Natural killer cell (primary cell): ENCODE measurements around the gene CHCT1. TPM values are rescaled to one million over a fixed set of nuclear protein-coding genes. Genes with fewer than 3 reads are reported as not detected.

ENCODE experiments used
- ATAC-seq, 3 donors: fragments of 150-1000 bp in 2 of 3; fragments of 200-7000 bp in 1 of 3; cut with Tn5 transposase; 1 replicate in 1 of 3; 2 replicates in 2 of 3; pipeline ENCODE4 v1.10.0; 2021; ENCODE audit warnings: mild to moderate bottlenecking in 2 of 3, moderate library complexity in 2 of 3
- DNase-seq, 2 donors: peaks; one replicate each; pipeline versions ENCODE4 v3.0.0 to v3.0.0-alpha.2; 2013 to 2021; ENCODE audit warnings: mixed read lengths in 1 of 2
- H3K27ac ChIP-seq: one replicate; pipeline ENCODE4 v1.5.1; 2013; ENCODE audit warnings: mild to moderate bottlenecking, low read length
- H3K27me3 ChIP-seq: one replicate; pipeline ENCODE4 v1.6.1; 2013; ENCODE audit warnings: low read length; ENCODE audit not compliant: control insufficient read depth, insufficient read depth
- H3K36me3 ChIP-seq: one replicate; pipeline ENCODE4 v1.6.1; 2013; ENCODE audit warnings: low read length; ENCODE audit not compliant: control insufficient read depth, insufficient read depth
- H3K4me1 ChIP-seq: one replicate; pipeline ENCODE4 v1.6.1; 2013; ENCODE audit warnings: low read length; ENCODE audit not compliant: control insufficient read depth, insufficient read depth
- H3K4me3 ChIP-seq: one replicate; pipeline ENCODE4 v1.5.1; 2013; ENCODE audit warnings: low read length
- H3K9me3 ChIP-seq: one replicate; pipeline ENCODE4 v1.6.1; 2013; ENCODE audit warnings: low read length; ENCODE audit not compliant: control insufficient read depth, insufficient read depth
- H3K27ac Mint-ChIP-seq, 2 donors: one replicate each; pipeline ENCODE4 v1.8.0; 2022; ENCODE audit warnings: mild to moderate bottlenecking in 2 of 2, mixed read lengths in 2 of 2, moderate library complexity in 1 of 2
- H3K27me3 Mint-ChIP-seq, 2 donors: one replicate each; pipeline ENCODE4 v1.8.0; 2022; ENCODE audit warnings: low read depth in 2 of 2, mixed read lengths in 2 of 2
- H3K36me3 Mint-ChIP-seq: one replicate; pipeline ENCODE4 v1.8.0; 2022; ENCODE audit warnings: mixed read lengths
- H3K4me1 Mint-ChIP-seq, 2 donors: one replicate each; pipeline ENCODE4 v1.8.0; 2022; ENCODE audit warnings: mixed read lengths in 2 of 2
- H3K4me3 Mint-ChIP-seq: one replicate; pipeline ENCODE4 v1.8.0; 2022; ENCODE audit warnings: mild to moderate bottlenecking, moderate library complexity, mixed read lengths
- H3K9me3 Mint-ChIP-seq, 2 donors: one replicate each; pipeline ENCODE4 v1.8.0; 2022; ENCODE audit warnings: mixed read lengths in 2 of 2
- WGBS: methylation state at CpG from one replicate; pipeline ENCODE4 v1.1.7; 2013; ENCODE audit warnings: missing lambda C conversion rate; ENCODE audit not compliant: insufficient coverage; 5-methylcytosine and 5-hydroxymethylcytosine counted together
- intact Hi-C: fragments of 100-400 bp; cut with micrococcal nuclease; formaldehyde crosslinking; loops from one replicate; pipeline ENCODE4 v1.14.2; 2022
- total RNA-seq, 4 donors: library from RNA; stranded (reverse); fragments of 120-200 nt in 1 of 4; gene quantifications; one replicate each; pipeline versions ENCODE4 v1.2.3 to v1.2.4, GENCODE V29; 2013 to 2022
- TF ChIP-seq, protein P1 (sequence below): fragments of 200-600 bp; IDR thresholded peaks from one replicate; pipeline ENCODE4 v1.8.0; 2022; ENCODE audit warnings: antibody characterized with exemption

CHCT1 gene
- total RNA-seq, 3 donors from 2014 or later (not counting 1 experiment from before 2014, with no cell fraction given), result not detected

DNA sequence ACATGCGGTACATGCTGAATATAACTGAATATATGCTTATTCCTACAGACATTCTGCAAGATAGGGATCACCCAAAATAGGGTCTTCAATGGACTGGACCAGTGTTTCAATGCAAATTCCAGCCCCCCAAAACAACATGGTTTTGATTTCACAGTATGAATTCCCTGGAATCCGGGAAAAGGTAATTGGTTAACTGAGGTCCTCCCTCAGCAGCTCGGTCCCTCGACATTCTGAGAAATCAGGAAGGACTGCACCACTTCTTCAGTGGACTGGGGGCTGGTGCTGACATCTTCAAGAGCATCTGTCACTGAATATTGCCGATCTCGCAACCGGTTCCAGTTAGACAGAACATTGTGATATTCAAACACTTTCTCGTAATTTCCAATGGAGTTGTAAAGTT lies 25.1 kb downstream of the CHCT1 start:
- Histone ChIP-seq H3K4me1 (no peaks in the 10 kb centered on the region), H3K36me3 (peaks cover 46% of the 10 kb centered on the region), H3K4me3 (no peak overlapping the region), H3K9me3 (no peaks in the 10 kb centered on the region), H3K27me3 (no peaks in the 10 kb centered on the region), H3K27ac (no peak overlapping the region)
- no peaks in the 10 kb centered on the region for H3K27me3 Mint-ChIP-seq
- no peak for DNase-seq
- intact Hi-C loops, result no loop called here
- H3K4me1 Mint-ChIP-seq, result no peaks in the 10 kb centered on the region
- H3K4me3 Mint-ChIP-seq, result no peak overlapping the region
- H3K27ac Mint-ChIP-seq, result no peak overlapping the region
- peaks cover 16% of the 10 kb centered on the region for H3K36me3 Mint-ChIP-seq
- H3K9me3 Mint-ChIP-seq, result no peaks in the 10 kb centered on the region
- WGBS, result 95% methylated on average over 7 of the region's 8 CpGs
- TF ChIP-seq, protein P1, sequence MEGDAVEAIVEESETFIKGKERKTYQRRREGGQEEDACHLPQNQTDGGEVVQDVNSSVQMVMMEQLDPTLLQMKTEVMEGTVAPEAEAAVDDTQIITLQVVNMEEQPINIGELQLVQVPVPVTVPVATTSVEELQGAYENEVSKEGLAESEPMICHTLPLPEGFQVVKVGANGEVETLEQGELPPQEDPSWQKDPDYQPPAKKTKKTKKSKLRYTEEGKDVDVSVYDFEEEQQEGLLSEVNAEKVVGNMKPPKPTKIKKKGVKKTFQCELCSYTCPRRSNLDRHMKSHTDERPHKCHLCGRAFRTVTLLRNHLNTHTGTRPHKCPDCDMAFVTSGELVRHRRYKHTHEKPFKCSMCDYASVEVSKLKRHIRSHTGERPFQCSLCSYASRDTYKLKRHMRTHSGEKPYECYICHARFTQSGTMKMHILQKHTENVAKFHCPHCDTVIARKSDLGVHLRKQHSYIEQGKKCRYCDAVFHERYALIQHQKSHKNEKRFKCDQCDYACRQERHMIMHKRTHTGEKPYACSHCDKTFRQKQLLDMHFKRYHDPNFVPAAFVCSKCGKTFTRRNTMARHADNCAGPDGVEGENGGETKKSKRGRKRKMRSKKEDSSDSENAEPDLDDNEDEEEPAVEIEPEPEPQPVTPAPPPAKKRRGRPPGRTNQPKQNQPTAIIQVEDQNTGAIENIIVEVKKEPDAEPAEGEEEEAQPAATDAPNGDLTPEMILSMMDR, result no peak
- ATAC-seq, result no peak

DNA sequence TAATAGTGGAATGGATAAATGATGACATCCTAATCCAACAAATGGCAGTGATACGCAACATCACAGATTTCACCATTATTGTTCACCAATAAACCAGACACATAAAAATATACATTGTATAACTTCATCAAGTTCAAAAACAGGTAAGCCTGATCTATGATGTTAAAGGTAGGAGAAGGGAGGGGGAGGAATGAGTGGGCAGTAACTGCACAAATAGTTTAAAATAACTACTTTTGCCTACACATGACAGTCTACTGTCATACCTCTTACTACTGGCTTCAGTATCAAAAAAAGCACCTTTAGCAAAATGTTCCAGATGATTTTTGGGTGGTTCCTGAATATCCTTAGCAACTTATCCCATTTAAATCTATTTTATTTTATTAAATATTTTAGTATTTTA lies 28.8 kb downstream of the CHCT1 start:
- Mint-ChIP-seq H3K9me3 (no peaks in the 10 kb centered on the region), H3K36me3 (peaks cover 16% of the 10 kb centered on the region), H3K27me3 (no peaks in the 10 kb centered on the region), H3K27ac (no peak overlapping the region), H3K4me1 (no peaks in the 10 kb centered on the region), H3K4me3 (no peak overlapping the region)
- Histone ChIP-seq H3K4me1 (no peaks in the 10 kb centered on the region), H3K9me3 (no peaks in the 10 kb centered on the region), H3K27ac (no peak overlapping the region), H3K27me3 (no peaks in the 10 kb centered on the region), H3K4me3 (no peak overlapping the region), H3K36me3 (peaks cover 61% of the 10 kb centered on the region)
- WGBS, result no CpG with 5 or more reads among the region's 1 CpG
- no peak for ATAC-seq
- intact Hi-C loops, result no loop called here
- no peak for DNase-seq
- TF ChIP-seq, protein P1, result no peak

DNA sequence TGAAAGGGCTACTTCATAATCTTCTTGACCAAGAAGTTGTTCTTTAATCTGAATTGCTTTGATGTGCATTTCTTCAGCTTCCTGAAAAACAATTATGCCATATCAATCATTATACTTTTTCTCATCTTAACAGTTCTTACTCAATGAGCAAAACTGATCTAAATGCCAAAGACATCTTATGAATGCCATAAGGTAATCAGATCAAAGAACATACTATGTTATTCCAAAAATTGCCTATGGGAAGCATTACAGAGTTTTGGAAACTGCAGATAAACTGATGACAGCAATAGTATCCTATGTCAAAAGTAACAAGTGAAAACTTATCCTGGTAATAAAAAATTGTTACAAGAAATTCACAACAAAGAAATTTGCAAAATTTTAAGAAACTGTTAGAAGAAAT lies 29.7 kb downstream of the CHCT1 start:
- TF ChIP-seq, protein P1, result no peak
- Histone ChIP-seq H3K4me3 (no peak overlapping the region), H3K36me3 (peaks cover 59% of the 10 kb centered on the region), H3K27me3 (no peaks in the 10 kb centered on the region), H3K4me1 (no peaks in the 10 kb centered on the region), H3K27ac (no peak overlapping the region), H3K9me3 (no peaks in the 10 kb centered on the region)
- Mint-ChIP-seq H3K9me3 (no peaks in the 10 kb centered on the region), H3K27ac (no peak overlapping the region), H3K4me3 (no peak overlapping the region), H3K4me1 (peaks cover 0 to 6% of the 10 kb centered on the region in 2 donors), H3K27me3 (no peaks in the 10 kb centered on the region), H3K36me3 (peaks cover 15% of the 10 kb centered on the region)
- no peak for ATAC-seq
- no peak for DNase-seq
- intact Hi-C loops, result no loop called here

DNA sequence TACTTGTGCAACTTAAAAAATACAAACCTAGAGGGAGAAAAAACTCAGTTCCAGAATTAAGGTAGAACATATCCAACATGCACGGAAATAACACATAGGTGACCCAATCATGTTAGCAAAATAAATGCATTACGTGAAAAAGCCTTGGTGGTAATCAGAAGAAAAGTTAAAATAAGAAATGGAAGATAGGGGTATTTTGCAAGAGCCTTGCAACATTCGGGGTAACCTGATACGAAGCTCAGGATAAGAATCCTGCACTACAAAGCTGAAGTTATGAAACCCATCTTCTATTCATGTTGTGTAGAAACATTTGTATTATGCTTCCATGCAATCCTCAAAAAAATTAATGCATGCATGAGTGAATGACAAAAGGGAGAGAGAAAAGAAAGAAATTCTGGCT lies 33.1 kb downstream of the CHCT1 start:
- Histone ChIP-seq H3K27ac (no peak overlapping the region), H3K36me3 (peaks cover 61% of the 10 kb centered on the region), H3K4me3 (no peak overlapping the region), H3K9me3 (no peaks in the 10 kb centered on the region), H3K27me3 (no peaks in the 10 kb centered on the region), H3K4me1 (no peaks in the 10 kb centered on the region)
- DNase-seq (no peak), ATAC-seq (no peak)
- Mint-ChIP-seq H3K9me3 (no peaks in the 10 kb centered on the region), H3K36me3 (no peaks in the 10 kb centered on the region), H3K27me3 (no peaks in the 10 kb centered on the region), H3K4me1 (peaks cover 0 to 6% of the 10 kb centered on the region in 2 donors), H3K27ac (no peak overlapping the region), H3K4me3 (no peak overlapping the region)
- TF ChIP-seq, protein P1, result no peak
- WGBS, result 97% methylated on average over 3 of the region's 4 CpGs
- intact Hi-C loops, result no loop called here
